GM12875 (cell line): Measurements from ENCODE around the gene SSH3.

Experiments used
- H3K4me3 ChIP-seq: one replicate; pipeline ENCODE4 v1.5.1; 2011; ENCODE audit warnings: low read depth, low read length, control low read depth
- TF ChIP-seq, protein P1 (sequence below): IDR thresholded peaks from 2 replicates; pipeline ENCODE4 v1.5.1; 2011; ENCODE audit warnings: low read depth, mild to moderate bottlenecking, control low read depth, inconsistent platforms, low read length, moderate library complexity, borderline replicate concordance; ENCODE audit not compliant: insufficient read depth

SSH3 gene

DNA sequence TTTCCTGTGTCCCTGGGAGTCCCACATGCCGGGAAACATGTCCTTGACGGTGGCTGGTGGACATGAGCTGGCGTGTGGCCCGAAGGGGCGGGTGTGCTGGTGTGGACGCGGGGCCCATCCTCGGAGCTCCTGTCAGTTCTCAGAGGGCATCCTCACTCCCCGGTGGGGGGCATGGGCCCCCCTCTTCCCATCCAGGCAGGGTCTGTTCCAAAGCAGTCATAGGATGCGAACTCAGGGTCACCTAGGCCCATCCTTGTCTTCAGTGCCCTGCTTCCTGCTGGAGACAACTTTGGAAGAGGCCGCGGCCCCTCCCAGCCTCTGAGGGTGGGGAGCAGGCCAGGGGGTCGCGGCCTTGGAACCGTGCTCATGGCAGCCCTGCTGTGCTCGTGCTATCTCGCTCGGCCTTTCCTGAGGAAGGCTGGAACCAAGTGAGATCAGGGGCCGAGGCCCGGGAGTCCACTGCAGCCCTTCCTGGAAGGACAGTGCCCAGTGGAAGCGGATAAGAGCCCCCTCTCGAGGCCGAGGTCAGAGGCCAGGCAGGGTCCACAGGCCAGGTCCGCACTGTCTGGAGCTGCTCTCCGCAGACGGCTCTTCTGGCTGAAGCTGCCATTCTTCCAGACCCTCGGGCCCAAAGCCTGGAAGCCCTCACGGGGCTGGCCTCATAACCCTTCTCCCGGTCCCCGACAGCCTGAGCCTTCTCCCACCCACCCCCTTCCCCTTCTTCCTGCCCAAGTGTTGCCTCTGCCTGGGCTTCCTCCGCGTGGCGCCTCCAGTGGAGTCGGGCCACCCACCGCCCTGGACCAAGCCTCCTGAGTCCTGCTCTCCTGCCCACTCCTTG is 28.3 kb upstream of the SSH3 start:
- TF ChIP-seq, protein P1, sequence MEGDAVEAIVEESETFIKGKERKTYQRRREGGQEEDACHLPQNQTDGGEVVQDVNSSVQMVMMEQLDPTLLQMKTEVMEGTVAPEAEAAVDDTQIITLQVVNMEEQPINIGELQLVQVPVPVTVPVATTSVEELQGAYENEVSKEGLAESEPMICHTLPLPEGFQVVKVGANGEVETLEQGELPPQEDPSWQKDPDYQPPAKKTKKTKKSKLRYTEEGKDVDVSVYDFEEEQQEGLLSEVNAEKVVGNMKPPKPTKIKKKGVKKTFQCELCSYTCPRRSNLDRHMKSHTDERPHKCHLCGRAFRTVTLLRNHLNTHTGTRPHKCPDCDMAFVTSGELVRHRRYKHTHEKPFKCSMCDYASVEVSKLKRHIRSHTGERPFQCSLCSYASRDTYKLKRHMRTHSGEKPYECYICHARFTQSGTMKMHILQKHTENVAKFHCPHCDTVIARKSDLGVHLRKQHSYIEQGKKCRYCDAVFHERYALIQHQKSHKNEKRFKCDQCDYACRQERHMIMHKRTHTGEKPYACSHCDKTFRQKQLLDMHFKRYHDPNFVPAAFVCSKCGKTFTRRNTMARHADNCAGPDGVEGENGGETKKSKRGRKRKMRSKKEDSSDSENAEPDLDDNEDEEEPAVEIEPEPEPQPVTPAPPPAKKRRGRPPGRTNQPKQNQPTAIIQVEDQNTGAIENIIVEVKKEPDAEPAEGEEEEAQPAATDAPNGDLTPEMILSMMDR = no peak
- H3K4me3 ChIP-seq = no peak overlapping the region

DNA sequence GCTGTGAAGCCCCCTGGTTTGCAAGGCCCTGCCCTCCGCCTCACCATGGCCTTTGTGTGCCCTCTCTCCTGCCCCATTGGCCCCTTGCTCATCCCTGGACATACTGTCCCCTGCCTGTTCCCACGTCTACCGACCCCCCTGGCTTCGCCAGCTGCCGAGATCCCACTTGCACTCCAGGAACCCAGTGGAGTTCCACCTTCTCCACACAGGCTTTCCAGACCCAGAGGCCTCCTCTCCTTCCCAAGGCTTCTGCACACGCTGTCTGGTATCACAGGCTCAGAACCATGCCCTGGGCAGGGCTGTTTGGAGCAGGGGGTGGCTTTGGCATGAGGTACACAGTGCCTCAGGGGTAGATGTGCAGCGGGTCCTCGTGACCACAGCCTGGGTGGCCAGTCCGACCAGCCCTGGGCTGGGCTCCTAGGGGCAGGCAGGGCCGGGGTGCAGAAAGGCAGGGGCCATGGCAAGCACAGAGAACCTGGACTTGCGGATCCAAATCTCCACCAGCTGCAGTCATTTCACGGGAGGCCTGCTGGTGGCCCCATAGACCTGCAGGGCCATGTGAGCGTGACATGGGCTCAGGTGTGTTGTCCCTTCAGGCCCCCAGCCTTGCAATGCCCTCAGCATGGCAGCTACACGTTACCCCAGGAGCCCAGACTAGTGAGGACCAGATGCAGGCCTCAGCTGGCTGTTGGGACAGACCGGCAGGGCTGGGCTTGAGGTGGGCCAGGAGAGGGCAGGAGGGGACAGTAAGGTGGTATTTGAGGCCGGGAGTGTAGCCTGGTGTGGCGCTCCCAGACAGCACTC is 27.5 kb upstream of the SSH3 start:
- no peak overlapping the region for H3K4me3 ChIP-seq

DNA sequence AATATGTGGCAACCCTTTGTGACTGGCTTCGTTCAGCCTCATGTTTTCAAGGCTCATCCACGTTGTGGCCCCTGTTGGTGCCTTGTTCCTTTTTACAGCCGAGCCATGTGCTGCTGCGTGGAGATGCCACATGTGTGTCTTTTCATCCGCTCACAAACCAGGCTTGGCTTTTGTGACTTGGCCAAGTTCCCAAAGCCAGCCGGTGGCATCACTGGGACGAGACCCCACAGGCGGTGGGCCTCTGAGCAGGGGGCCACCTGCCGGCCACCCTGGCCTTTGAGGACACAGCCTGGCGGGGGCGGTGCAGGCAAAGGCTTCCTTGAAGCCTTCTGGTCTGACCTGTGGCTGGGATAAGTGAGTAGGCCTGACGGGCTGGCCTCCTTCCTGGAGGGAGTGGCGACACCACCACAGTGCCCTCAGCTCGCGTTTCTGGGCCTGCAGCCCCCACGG is 26.5 kb upstream of the SSH3 start:
- peak overlapping the region; percentile 41 for H3K4me3 ChIP-seq
- TF ChIP-seq, protein P1 = peak; percentile 29; the same call in 1 of the 2 replicates

More for the DNA sequence above, 27.5 kb upstream of the SSH3 start:
- TF ChIP-seq, protein P1 = peak; percentile 29; the same call in 1 of the 2 replicates

DNA sequence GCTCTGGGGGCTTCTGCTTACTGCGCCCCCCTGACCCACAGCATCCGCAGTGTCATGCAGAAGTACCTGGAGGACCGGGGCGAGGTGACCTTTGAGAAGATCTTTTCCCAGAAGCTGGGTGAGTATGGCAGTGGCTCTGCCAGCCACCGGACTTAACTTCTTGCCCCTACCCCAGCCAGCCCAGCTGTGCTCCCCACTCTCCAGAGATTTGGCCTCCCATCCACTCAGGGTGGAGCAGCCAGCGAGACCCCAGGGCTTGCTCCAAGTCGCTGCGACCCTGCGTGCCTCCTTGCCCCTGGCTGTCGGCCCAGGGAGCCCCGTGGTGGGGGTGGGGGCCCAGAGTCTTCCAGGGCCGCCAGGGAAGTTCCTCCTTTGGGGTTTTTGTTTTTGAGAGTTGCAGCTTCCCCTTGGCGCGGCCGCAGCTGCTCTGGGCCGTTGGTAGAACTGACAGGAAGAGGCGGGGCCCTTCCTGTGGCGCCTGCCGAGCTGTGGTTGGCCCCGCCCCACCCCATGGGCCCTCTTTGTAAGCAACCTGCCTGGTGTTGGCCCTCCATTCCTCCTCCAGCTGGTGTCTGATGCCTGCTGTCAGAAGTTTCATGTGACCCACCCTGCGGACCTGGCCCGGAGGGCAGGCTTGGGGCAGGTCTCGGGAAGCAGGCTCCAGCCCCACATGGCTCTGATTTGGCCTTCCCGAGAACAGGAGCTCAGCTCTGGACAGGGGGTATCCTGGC is 25.9 kb upstream of the SSH3 start:
- TF ChIP-seq, protein P1 = no peak
- H3K4me3 ChIP-seq = peak overlapping the region; percentile 41

DNA sequence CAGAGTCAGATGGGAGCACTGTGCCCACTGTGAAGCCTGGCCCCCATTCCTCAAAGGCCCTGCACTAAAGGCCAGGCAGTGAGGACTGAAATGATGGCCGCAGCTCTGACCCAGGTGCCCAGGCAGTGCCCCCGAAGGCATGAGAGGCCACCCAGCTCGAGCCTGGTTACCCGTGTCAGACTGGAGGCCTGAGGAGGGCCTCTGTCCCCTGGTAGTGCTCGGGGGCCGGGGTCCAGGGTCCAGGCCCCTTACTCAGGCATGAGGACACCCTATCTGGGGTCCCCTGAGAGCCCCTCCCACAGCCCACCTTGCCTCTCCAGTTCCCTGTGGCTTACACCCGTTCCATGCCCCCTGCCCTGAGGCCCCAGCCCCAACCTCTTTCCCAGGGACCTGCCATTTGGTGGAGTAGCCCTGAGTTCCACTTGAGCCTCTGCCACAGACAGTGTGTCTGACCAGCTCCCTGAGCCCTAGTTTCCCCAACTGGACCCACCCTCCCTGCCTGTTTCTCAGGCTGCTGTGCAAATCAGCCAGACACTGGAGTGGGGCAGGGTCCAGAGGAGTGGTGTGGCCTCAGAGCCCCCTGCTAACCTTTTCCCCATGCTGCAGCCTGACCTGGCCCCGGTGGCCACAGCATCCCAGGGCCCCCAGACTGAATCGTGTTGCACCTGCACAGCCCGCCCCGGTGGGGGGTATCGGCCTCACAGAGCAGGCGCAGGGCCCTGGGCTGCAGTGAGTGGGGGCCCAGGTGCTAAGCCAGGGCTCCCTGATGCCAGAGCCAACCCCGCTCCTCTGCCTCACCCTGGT is 25.0 kb upstream of the SSH3 start:
- TF ChIP-seq, protein P1 = no peak
- H3K4me3 ChIP-seq = peak overlapping the region; percentile 35

DNA sequence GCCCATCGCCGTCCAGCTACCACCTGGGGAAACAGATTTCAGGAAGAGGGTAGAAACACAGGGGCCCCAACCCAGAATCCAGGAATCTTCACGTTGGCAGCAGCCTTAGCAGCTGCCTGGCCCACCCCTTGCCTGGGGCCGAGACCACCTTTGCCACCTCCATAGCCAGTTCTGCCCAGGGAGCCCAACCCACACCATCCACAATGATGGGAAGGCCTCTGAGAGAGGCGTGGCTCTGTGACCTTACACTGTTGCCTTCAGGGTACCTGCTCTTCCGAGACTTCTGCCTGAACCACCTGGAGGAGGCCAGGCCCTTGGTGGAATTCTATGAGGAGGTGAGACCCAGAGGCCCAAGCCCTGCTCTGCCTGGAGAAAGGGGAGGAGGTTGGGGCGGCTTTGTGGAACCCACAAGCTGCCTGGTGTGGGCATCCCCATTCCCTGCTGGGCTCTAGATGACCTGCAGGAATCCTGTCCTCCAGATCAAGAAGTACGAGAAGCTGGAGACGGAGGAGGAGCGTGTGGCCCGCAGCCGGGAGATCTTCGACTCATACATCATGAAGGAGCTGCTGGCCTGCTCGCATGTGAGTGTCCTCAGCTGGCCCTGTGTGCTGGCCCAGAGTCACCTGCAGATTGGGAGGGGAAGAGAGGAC is 24.3 kb upstream of the SSH3 start:
- TF ChIP-seq, protein P1 = no peak
- H3K4me3 ChIP-seq = no peak overlapping the region
